ENCODE measurements around the gene ZFR2. TPM values are rescaled to one million over a fixed set of nuclear protein-coding genes. Genes with fewer than 3 reads are reported as not detected.
A peak's percentile ranks its signal among the peaks of the same experiment; 100 is the strongest.

The ZFR2 gene
- total RNA-seq, 2 donors from 2014 or later, result 10.2 TPM; not detected in 1

DNA sequence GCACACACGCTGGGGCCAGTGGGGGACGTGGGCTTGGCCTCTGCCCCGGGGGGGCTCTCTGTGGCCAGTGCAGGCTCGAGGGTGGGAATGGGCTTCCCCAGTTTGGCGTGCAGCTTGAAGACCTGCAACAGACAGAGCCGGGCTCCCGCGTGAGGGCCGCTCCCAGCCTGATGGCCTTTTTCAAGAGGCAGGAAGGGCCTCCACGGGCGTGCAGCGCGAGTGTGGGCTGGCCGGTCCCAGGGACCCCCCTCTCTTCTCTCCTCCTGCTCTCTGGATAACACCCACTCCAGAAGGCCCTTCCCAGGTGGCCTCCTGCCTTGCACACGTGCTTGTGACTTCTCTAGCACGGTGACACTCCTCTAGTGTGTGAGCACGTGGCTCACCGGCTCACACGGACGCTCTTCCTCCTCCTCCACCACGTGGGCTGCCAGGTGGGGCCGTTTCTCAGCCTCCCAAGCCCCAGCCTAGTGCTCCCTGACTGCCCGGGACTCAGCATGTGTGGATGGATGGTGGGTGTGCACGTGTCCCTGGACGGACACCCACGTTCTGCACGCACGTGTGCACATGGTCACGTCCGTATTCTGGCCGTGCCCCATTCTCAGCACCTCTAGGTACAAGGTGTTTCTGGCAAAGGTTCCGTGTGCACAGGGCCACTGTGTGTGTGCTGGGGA is 43.4 kb downstream of the ZFR2 start:
- Histone ChIP-seq H3K36me3 (no peaks in the 10 kb centered on the region), H3K27ac (no peak overlapping the region), H3K9me3 (no peaks in the 10 kb centered on the region), H3K27me3 (replicated peaks; ENCODE audit: insufficient read depth) (no peaks in the 10 kb centered on the region), H3K4me1 (replicated peaks) (no peaks in the 10 kb centered on the region), H3K4me3 (no peak overlapping the region)
- TF ChIP-seq POLR2AphosphoS5 (IDR thresholded peaks at IDR 0.05), result no peak
- TF ChIP-seq, protein P1, sequence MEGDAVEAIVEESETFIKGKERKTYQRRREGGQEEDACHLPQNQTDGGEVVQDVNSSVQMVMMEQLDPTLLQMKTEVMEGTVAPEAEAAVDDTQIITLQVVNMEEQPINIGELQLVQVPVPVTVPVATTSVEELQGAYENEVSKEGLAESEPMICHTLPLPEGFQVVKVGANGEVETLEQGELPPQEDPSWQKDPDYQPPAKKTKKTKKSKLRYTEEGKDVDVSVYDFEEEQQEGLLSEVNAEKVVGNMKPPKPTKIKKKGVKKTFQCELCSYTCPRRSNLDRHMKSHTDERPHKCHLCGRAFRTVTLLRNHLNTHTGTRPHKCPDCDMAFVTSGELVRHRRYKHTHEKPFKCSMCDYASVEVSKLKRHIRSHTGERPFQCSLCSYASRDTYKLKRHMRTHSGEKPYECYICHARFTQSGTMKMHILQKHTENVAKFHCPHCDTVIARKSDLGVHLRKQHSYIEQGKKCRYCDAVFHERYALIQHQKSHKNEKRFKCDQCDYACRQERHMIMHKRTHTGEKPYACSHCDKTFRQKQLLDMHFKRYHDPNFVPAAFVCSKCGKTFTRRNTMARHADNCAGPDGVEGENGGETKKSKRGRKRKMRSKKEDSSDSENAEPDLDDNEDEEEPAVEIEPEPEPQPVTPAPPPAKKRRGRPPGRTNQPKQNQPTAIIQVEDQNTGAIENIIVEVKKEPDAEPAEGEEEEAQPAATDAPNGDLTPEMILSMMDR (IDR thresholded peaks at IDR 0.05), result no peak
- TF ChIP-seq POLR2A (IDR thresholded peaks at IDR 0.05), result no peak
- 74% methylated on average over 25 of the region's 32 CpGs for WGBS
- intact Hi-C loops (cut with DNase I), result no loop called here
- DNase-seq (ENCODE audit: low spot score), result no peak

DNA sequence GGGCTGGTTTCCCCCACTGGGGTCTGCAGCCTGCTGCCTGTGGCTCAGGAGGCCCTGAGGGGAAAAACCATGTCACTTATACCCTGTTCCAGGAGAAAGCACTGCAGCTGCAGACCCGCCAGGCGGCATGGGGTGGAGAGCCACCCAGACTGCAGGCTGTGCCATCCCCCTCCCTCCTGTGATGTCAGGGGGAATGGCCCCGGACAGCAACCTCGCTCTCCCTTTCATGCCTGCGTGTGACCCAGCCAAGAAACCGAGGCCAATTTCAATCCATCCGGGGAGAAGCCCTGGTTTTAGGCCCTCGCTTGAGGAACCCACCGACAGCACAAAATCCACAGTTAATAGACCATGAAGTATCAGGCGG is 45.5 kb downstream of the ZFR2 start:
- DNase-seq (ENCODE audit: low spot score), result no peak
- H3K9me3 ChIP-seq, result no peaks in the 10 kb centered on the region
- no peak overlapping the region for H3K4me3 ChIP-seq
- H3K27me3 ChIP-seq (replicated peaks; ENCODE audit: insufficient read depth), result no peaks in the 10 kb centered on the region
- intact Hi-C loops (cut with DNase I), result no loop called here
- H3K27ac ChIP-seq, result no peak overlapping the region
- WGBS, result 61% methylated on average over 10 of the region's 10 CpGs
- no peak for TF ChIP-seq POLR2A (IDR thresholded peaks at IDR 0.05)
- no peak for TF ChIP-seq POLR2AphosphoS5 (IDR thresholded peaks at IDR 0.05)
- TF ChIP-seq, protein P1 (IDR thresholded peaks at IDR 0.05), result no peak
- no peaks in the 10 kb centered on the region for H3K36me3 ChIP-seq
- H3K4me1 ChIP-seq (replicated peaks), result peaks cover 2% of the 10 kb centered on the region

DNA sequence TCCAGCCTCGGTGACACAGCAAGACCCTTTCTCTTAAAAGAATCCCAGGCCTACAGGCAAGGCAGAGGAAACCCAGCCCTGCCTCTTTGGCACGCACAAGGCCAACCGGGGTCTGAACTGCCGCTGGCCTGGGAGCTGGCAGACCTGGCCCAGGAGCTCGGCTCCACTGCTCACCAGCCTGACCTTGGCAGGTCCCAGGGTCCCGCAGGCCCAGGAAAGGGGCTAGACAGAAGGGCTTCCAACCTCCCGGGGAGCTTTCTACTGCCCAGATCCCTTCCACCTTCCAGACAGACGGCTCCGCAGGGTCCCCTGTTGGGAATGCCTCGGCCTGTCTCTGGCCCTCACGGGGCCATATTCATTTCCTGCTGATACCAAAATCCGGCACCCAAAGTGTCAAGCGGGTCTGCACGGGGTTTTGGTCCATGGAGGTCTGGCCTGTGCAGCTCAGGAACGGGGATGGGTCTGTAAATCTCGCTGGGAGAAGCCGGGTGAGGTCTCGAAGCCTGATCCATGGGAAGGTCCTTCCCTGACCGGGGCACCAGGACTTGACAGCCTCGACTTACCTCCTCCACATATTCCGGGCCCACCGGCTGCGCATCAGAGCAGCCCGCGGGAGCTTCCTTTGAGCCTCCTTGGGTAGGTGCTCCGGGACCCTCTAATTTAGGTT is 46.0 kb downstream of the ZFR2 start:
- Histone ChIP-seq H3K4me3 (no peak overlapping the region), H3K27me3 (replicated peaks; ENCODE audit: insufficient read depth) (no peaks in the 10 kb centered on the region), H3K9me3 (no peaks in the 10 kb centered on the region), H3K36me3 (no peaks in the 10 kb centered on the region), H3K27ac (no peak overlapping the region), H3K4me1 (replicated peaks) (peaks cover 2% of the 10 kb centered on the region)
- TF ChIP-seq, protein P1 (IDR thresholded peaks at IDR 0.05), result no peak
- no peak for TF ChIP-seq POLR2A (IDR thresholded peaks at IDR 0.05)
- no peak for TF ChIP-seq POLR2AphosphoS5 (IDR thresholded peaks at IDR 0.05)
- no peak for DNase-seq (ENCODE audit: low spot score)
- intact Hi-C loops (cut with DNase I), result no loop called here
- 84% methylated on average over 26 of the region's 26 CpGs for WGBS

DNA sequence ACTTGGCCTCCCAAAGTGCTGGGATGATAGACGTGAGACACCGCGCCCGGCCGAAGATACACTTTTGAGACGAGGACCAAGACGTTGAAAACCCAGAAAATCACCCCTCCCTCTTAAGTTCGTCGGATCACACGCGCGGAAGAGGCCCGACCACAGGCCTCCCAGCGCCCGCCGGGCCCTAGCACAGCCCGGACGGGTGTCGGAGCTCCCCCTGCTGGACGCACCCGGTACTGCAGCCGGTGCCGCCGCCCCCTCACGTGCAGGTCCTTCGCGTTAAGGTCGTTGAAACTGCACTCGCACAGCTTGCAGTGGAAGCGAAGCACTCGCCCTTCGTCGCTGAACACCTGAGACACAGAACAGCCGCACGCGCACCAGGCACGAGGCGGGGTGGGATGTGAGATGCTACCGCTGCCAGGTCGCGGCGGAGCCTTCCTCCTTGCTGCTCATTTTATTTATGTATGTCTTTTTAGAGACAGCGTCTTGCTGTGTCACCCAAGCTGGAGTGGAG is 46.9 kb downstream of the ZFR2 start:
- DNase-seq (ENCODE audit: low spot score), result peak; percentile 27
- no peak for TF ChIP-seq POLR2A (IDR thresholded peaks at IDR 0.05)
- TF ChIP-seq, protein P1 (IDR thresholded peaks at IDR 0.05), result peak; percentile 96 to 98 (median 96)
- Histone ChIP-seq H3K27ac (no peak overlapping the region), H3K4me1 (replicated peaks) (peaks cover 2% of the 10 kb centered on the region), H3K27me3 (replicated peaks; ENCODE audit: insufficient read depth) (no peaks in the 10 kb centered on the region), H3K4me3 (no peak overlapping the region), H3K9me3 (no peaks in the 10 kb centered on the region), H3K36me3 (no peaks in the 10 kb centered on the region)
- 19% methylated on average over 26 of the region's 43 CpGs for WGBS
- intact Hi-C loops (cut with DNase I), result no loop called here

DNA sequence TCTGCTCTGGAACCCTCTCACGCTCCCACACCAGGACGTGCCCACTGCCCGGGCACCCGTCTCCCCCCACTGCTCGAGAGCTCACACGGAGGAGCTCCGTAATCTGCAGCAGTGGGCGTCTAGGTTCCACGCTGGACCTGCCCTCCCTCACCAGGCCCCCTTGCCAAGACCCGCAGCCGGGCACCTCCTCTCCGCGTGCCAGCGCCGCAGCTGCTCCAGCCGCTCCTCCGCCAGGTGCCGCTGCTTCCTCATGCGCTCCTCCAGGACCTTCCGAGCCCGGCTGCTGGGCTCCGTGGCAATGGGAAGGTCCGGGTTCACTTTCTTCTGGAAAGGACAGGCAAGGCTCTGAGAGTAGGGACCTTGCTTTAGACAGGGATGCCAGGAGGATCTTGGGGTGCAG is 47.7 kb downstream of the ZFR2 start:
- TF ChIP-seq POLR2AphosphoS5 (IDR thresholded peaks at IDR 0.05), result no peak
- TF ChIP-seq, protein P1 (IDR thresholded peaks at IDR 0.05), result no peak
- no peak for TF ChIP-seq POLR2A (IDR thresholded peaks at IDR 0.05)
- no peak for DNase-seq (ENCODE audit: low spot score)
- H3K36me3 ChIP-seq, result no peaks in the 10 kb centered on the region
- no peaks in the 10 kb centered on the region for H3K27me3 ChIP-seq (replicated peaks; ENCODE audit: insufficient read depth)
- no peak overlapping the region for H3K4me3 ChIP-seq
- intact Hi-C loops (cut with DNase I), result no loop called here
- H3K9me3 ChIP-seq, result no peaks in the 10 kb centered on the region
- WGBS, result 89% methylated on average over 23 of the region's 23 CpGs
- no peak overlapping the region for H3K27ac ChIP-seq
- peaks cover 2% of the 10 kb centered on the region for H3K4me1 ChIP-seq (replicated peaks)
